Stimulated activated CD8-positive, alpha-beta memory T cell treated with anti-CD3 and anti-CD28 coated beads, Interleukin-7, amount 100 ng/mL, for 48 hours (primary cell): ENCODE results near the gene ZCCHC14.
A peak's percentile ranks its signal among the peaks of the same experiment; 100 is the strongest.
"Not testable (repeated sequence)": the region's sequence is repeated elsewhere in the genome, so short reads cannot be mapped to it uniquely, and the experiment has no call there.

Experiments used
- DNase-seq, 2 donors: peaks; one replicate each; pipeline ENCODE4 v3.0.0-alpha.2; 2020; ENCODE audit warnings: low read depth in 1 of 2; ENCODE audit errors: extremely low read depth in 1 of 2

The ZCCHC14 gene

DNA sequence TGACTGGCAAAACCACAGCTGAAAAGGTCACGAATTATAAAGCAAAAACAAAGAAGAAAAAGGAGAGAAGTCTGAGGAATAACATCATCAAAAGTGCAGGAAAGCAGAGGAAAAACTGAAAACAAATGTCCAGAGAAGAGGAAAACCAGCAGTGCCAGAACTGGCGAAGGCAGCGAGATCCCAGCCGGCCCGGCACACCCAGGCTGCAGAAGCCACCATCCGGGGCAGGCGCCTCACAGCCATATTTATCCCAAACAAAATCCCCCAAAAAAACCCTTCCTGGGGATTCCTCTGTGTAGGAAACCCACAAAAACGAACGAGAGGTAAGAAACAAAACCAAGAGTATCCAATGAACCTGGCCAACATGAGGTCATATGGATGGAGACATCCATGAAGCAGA is 10.6 kb downstream of the ZCCHC14 start:
- no peak for DNase-seq

DNA sequence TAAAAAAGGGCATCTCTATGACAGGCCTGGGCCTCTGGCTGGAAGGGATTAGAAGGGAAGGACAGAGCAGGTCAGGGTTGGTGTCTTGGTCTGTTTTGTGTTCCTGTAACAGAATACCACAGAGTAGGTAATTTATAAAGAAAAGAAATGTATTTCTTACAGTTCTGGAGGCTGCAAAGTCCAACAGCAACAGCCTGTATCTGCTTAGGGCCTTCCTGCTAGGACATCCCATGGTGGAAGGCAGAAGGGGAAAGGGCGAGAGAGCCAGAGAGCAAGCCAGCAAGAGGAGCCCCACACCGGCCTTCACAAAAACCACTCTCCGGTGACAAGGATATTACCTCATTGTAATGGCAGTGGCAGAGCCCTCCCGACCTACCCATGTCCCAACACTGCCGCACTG is 11.1 kb downstream of the ZCCHC14 start:
- not testable (repeated sequence) for DNase-seq

DNA sequence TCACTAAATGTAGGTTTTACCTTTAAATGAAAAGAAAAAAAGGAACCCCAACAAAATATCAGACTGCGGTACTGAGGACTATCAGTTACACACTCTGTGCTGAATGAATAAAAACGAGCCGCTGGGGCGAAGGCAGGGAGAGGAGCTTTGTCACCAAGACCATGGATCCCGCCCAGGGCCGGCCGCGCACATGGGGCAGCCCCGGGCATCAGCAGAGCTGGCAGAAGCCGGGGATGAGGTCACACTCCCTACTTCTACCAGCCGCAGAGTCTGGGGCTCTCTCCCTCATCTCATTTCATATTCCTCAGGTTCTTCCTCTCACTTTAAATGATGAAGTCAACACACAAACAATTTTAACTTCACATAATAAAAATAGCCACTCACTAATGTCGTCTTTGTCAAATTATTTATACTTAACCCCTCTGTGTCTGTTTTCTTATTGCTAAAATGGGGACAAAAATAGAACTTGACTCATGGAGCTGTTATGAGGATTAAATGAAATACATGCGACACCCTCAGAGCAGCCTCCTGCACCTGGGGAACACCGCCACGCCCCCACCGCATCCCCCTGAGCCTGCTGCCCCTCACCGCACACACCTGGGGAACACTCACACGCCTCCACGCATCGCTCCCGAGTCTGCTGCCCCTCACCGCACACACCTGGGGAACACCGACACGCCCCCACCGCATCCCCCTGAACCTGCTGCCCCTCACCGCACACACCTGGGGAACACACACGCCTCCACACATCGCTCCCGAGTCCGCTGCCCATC is 15.4 kb downstream of the ZCCHC14 start:
- not testable (repeated sequence) for DNase-seq

DNA sequence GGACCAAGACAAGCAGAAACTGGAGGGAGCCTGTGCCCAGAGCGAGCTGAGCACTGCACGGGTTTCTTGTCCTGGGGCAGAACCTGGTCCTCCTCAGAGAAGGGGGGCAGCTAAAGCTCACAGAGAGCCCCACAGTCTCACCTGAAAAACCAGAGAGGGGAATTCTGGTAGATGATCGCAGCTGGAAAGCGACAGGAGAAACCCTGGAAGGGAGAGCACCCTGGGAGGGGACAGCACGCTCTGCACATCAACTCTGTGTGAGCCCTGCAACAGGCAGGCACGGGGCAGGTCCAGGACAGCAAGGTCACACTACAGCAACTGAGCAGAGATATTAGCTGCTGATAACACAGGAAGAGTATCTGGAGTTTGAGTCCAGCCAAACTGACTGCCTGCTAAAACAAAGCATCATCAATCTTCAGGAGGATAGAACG is 18.2 kb downstream of the ZCCHC14 start:
- DNase-seq, result no peak

DNA sequence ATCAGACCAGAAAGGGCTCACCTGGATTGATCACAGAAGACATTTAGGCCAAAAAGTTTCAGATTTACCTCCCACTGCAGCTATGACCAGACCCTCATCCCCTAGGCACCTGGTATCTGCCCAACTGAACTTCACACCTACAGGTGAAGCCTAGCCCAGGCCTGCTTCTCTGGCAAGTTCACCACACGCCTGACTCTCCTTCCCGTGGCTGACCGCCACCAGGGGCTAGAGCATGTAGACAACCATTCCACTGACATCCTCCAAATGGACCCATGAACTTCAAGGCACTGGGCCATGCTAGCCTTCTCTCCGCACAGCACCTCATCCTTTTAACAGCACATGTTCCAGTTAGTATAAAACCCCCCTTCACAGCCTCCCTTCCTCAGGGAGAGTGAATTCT is 18.8 kb downstream of the ZCCHC14 start:
- DNase-seq, result no peak

DNA sequence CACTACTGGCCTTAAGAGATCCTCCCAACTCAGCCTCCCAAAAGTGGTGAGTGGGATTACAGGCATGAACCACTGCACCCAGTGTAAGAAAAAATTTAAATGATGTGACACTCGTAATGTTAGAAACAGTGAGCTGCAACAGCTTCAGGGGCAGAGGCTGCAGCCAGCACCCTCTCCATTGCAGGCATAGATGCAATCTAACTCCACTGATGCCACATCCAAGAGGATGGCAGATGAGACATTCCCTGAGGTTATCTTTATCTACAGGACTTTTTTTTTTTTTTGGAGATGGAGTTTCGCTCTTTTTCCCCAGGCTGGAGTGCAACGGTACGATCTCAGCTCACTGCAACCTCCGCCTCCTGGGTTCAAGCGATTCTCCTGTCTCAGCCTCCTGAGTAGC is 19.9 kb downstream of the ZCCHC14 start:
- DNase-seq, result no peak

DNA sequence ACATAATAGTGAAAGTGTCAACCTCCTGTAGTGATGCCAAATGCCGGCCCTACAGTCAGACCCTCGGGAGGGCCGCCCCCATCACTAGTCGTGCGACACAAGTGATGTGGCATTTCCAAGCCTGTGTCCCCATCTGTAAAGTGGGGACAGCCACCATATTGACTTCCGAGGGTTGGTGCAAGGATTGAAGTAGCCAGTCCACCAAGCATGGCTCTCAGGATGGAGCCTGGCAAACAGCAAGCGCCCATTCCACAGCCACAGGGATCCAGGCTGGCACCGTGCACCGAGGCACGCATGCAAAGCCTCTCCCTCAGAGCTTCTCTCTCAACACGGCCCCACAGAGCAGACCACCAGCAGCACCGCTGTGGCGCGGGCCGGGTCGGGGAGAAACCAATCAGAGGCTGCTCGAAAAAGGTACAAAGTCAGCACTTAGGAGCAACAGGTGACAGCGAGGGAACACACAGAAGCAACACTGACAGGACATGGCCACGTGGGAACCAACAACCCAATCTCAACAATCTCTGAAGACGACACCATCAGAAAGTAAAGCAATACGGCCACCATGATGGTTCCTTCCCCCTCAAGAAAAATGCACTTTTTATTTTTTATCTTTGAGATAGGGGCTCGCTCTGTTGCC is 20.6 kb downstream of the ZCCHC14 start:
- no peak for DNase-seq

DNA sequence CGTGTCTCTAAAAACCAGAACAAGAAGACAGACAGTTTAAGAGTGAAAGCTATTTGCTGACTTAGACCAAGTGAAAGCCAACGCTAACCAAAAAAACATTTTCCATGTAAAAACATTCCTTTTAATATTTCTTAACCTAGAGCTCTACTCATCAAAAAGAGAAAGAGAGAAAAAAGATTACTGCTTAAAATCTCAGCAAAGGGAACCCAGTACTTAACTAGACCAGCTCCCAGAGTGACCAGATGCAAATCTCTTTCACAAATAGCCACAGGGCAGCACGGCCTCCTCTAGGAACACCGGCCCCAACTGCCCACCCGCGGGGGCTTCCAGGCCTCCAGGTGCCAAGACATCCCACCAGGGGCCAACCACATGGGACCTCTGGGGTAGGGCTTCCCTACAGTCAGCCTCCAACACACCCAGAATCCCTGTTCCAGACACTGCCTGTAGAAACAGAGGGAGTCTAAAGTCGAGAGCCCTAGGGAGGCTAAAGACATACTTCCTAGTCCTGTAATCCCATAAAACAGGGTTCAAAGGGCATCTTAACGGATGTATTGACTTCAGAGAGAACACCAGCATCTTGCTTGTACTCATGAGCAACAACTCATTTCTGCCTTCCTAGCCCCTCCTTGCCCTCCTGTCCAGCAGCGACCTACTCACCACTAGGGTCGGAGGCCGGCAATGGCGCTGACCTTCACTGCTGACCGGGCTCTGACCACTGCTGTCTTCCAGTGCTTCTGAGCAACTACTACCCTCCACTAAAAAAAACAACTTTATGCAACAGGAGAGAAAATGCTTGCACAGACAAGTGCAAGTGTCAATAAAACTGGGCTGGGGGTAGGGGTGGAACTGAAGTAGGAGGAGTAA is 21.3 kb downstream of the ZCCHC14 start:
- DNase-seq, result no peak

DNA sequence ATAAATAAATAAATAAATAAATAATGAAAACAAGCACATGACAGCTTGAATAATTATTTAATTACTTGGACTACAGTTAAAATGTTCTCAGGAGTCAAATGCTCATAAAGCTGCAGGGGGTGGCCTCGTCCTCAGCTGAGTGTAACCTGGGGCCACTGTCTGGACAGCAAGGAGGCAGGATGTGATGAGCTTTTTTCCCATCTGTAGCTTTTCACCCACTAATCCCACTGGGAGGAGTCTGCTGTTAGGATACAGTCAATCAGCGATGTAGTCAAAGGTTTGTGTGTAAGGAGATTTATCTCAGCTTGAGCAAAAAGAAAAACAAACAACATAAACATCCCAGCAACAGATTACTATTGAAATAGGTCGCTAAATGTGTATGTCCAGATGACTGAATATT is 22.5 kb downstream of the ZCCHC14 start:
- DNase-seq, result no peak

DNA sequence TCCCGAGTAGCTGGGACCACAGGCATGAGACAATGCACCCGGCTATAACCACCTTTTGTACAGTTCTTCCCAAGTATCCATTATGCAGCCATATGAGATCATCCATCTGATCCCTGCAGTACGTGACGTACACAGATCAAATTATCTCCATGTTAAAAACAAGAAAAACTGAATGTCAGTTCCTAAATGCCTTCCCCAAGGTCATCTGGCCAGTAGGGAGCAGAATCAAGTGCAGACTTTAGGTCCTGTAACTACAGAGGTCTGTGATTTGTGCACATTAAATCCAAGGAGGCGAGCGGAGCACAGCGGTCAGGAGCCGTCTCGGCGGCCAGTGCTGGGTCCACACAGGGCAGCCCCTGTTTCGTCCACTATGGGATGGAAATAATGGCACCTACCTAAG is 23.7 kb downstream of the ZCCHC14 start:
- DNase-seq, result no peak

DNA sequence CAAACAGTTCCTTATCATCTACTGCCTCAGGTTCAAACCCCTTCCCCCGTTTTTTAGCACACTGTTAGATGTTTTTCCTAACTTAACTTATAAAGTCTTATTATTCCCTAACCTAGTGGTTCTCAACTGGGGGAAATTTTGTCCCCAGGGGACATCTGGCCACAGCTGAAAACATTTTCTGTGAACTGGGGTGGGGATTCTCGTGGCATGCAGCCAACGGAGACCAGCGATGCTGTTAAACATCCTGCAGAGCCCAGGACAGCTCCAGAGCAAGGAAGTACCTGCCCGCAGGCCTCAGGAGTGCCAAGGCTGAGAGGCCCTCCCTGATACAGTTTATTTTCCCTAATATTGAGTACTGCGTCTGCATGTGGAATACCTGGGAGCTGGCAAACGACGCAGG is 24.3 kb downstream of the ZCCHC14 start:
- no peak for DNase-seq

DNA sequence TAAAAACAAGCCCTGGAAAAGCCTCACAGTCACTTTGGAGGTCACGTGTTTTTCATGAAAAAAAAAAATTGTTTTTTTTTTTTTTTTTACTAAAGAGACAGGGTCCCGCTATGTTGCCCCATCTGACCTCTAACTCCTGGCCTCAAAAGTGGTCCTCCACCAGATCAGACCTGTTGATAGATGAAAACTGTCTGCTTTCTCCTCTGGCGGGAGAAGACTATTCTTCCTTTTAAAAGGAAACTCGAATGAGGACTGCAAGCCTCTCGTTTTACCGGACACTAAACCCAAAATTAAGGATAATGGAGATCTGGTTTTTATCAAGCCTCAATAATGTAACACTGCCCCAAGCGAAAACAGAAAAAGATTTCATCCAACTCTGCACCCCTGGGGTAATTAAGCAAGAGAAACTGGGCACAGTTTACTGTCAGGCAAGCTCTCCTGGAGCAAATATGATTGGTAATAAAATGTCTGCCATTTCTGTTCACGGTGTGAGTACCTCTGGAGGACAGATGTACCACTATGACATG is 25.8 kb downstream of the ZCCHC14 start:
- no peak for DNase-seq

DNA sequence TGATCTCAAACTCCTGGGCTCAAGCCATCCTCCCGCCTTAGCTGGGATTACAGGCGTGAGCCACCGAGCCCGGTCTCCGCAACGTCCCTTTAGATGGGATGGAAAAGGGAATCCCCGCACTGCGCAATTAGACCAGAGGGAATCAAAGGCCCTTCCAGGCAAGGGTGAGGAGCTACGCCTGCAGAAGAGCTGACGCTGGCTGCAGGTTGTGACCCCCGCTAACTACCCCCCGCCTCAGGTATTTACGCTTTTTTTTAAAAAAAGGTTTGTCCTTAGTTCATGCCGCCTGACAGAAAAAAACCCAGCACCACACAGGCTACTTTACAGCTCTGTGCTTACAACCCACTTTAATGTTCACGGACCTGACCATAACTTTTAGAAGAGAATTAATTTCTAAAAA is 26.9 kb downstream of the ZCCHC14 start:
- no peak for DNase-seq

DNA sequence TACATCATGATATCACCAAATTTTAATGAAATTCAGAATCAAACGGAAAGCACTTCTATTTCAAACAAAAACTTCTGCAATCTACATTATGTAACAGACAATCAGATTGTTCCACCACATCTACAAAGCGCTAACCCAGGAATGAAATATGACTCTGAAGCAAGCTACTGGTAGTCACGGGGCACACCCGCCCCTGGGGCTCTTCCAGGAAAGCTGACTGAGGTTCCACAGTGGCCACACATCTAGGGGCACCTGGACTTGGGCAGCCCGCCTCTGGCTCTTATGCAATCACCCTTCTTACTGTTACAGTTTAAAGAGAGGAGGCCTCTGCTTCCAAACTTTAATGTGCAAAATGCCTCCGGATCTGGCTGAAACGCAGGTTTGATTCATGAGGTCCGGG is 27.5 kb downstream of the ZCCHC14 start:
- DNase-seq, result no peak

DNA sequence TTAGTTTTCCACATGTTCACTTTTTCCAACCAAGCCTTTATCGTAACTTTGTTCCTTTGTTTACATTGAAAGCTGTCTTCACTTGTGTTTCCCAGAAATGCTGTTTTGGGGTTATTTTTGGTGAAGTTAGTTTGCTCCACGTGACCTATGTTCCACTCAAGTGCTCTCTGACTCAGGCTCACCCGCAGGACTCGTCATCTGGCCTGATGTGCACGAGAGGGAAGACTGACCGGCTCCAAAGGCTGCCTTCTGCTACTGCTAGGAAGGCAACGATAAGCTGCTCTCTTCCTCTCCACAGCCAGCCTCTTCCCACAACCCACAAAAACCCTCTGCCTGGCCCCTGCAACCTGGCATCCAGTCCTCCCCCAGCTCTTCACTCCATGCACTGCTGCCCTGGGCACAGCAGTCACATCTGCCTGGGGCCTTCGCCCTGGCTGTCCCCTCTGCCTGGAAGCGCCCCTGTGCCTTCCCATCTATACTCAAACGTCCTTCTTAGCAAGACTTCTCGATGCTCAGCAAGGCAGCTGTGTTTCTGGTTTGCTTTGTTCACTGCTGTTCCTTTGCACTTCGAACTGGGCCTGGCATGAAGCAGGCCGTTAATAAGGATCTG is 28.0 kb downstream of the ZCCHC14 start:
- peak in 1 of 2 donors; percentile 35 for DNase-seq

DNA sequence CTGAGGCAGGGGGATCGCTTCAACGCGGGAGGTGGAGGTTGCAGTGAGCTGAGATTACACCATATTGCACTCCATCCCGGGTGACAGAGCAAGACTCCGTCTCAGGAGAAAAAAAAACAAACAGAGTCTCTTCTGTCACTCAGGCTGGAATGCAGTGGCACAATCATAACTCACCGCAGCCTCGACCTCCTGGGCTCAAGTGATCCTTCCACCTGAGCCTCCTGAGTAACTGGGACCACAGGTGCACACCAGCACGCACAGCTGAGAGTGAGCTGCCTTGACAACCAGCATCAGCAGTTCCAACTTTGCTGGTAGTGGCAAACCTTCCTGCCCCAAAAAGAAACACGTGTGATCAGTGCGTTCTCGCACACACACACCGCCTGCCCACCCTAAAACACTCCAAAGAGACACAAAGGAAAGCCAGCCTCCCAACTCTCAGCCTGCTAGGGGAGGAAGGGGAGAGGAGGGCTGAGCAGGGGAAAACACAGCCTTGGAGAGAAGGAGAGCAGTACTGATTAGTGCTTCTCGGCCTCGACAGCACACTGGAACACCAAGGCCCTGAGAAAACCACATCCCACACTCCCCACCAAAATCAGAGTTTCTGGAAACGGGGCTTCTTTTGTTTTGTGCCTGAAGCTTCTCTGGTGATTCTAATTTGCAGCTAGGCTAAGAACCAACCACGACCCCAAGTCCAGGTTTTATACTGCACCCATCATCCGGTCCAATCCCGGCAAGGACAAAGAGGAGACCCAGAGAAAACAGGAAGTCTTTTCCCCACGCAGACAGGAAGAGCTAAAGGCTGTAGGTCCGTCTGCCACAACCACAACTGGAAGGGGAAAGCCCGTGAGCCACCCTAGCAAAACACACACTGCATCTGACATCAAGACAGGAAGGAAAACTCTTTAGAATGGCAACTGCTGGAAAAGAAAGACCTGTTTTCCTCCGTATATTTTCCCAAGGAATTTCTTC is 28.8 kb downstream of the ZCCHC14 start:
- DNase-seq, result no peak

DNA sequence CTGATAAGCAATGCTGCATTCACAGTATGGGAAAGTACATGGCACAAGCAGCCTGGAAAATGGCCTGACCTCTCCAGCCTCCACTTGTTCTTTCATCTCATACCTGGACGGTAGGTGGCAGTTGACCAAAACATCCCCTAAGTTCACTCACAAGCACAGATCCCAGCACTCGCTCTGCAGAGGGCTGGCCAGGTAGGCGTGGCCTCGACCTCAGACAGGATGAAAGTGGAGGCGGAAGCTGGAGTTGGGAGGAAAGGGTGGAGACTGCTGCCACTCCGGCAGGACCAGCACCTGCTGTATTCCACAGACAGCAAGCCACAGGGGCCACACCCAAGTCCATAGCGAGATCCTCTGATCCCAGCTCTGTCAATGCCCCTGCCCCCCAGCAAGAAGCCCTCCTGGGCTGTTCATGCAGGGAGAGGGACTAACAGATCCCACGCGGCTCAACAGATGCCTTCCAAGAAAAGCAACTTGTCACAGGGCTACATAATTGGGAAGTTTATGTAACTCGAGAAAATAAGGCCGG is 31.3 kb downstream of the ZCCHC14 start:
- no peak for DNase-seq

DNA sequence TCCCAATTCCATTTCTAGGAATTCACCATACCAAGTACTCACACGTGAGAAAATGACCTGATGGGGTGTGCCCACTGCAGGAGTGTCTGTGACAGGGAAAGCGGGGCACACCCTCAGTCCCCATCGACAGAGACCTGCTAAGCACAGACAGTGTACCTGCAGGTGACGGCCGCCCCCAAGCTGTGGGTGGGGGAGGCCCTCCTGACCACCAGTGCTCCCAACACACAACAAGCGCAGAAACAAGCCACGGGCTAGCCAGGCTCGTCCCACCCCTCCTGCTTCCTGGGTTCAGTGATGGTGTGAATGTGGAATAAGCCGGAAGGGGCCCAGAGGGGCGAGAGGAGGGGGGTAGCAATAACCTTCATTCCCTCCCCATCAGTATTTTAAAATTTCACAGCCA is 31.9 kb downstream of the ZCCHC14 start:
- no peak for DNase-seq

DNA sequence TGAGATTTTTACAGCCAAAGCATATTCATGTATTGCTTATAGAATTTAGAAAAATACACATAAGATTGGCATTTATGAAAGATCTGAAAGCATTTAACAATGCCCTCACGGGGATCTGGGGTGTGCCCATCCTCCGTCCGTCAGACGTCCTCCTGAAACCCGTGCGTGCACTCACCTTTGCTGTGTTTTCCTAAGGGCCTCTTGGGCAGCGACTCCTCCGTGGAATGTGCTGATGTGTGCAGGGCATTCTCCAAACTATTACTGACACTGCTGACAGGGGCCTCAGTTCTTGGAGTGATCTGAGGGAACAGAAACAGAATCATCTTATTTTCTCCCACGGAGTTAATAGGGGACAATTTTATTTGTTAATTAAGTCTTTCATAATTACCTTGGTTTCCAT is 33.0 kb downstream of the ZCCHC14 start:
- DNase-seq, result no peak

DNA sequence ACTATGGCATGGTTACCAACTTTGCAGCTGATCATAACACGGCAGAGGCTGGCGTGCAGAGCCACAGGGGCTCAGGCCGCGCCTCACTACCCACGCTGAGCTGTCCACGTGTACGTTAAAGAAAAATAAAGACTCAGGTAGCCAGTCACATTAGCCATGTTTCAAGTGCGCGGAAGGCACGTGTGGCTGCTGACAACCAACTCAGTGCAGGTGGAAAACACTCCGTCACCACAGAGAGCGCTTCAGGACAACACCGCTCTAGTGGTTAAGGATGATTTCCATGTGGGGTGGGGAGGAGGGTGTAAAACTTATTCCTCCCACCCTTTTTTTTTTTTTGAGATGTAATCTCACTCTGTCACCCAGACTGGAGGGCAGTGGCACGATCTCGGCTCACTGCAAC is 33.8 kb downstream of the ZCCHC14 start:
- no peak for DNase-seq
